H1 (cell line): ENCODE data around the gene GDF2. TPM values are rescaled to one million over a fixed set of nuclear protein-coding genes. Genes with fewer than 3 reads are reported as not detected.

Experiments
- CTCF ChIA-PET: fragments of 300-600 bp; sonication (Branson Sonifier 250); formaldehyde crosslinking; loops from one replicate; lab custom pipeline; 2021; ENCODE audit not compliant: partially characterized antibody; lab: Charles Lee
- POLR2A ChIA-PET: fragments of 300-600 bp; sonication (Branson Sonifier 250); formaldehyde crosslinking; loops from one replicate; lab custom pipeline; 2021; ENCODE audit warnings: inconsistent platforms; ENCODE audit not compliant: partially characterized antibody; lab: Charles Lee
- DNase-seq, 2 experiments: peaks; one replicate each; pipeline versions ENCODE4 v3.0.0 to v3.0.0-alpha.2; 2010 to 2022; ENCODE audit warnings: low spot score in 2 of 2, low read depth in 1 of 2, mixed read lengths in 1 of 2
- FAIRE-seq: peaks from 2 replicates; lab custom pipeline; 2011; peaks lifted over from hg19 to GRCh38; lab: Jason Lieb, UNC
- H2AFZ ChIP-seq: 2 replicates; pipeline ENCODE4 v1.8.1; 2012; ENCODE audit warnings: low read length, inconsistent platforms
- H2AK5ac ChIP-seq: 2 replicates; pipeline ENCODE4 v1.6.1; 2013; ENCODE audit warnings: low read depth, low read length
- H2BK120ac ChIP-seq: replicated peaks from 2 replicates; pipeline ENCODE3; 2013; ENCODE audit warnings: low read depth, low read length, inconsistent platforms
- H2BK12ac ChIP-seq: 2 replicates; pipeline ENCODE4 v1.6.1; 2013; ENCODE audit warnings: low read depth, low read length
- H2BK15ac ChIP-seq: 2 replicates; pipeline ENCODE4 v1.6.1; 2013; ENCODE audit warnings: low read length
- H2BK20ac ChIP-seq: 2 replicates; pipeline ENCODE4 v1.6.1; 2013; ENCODE audit warnings: low read length
- H2BK5ac ChIP-seq: 2 replicates; pipeline ENCODE4 v1.6.1; 2013; ENCODE audit warnings: low read depth, low read length
- H3K14ac ChIP-seq: 2 replicates; pipeline ENCODE4 v1.6.1; 2013; ENCODE audit warnings: inconsistent platforms; ENCODE audit not compliant: insufficient read length
- H3K18ac ChIP-seq: 2 replicates; pipeline ENCODE4 v1.6.1; 2013; ENCODE audit warnings: low read length; ENCODE audit errors: extremely low read depth
- H3K23ac ChIP-seq: 2 replicates; pipeline ENCODE4 v1.6.1; 2013; ENCODE audit warnings: inconsistent platforms; ENCODE audit not compliant: insufficient read length
- H3K23me2 ChIP-seq: 2 replicates; pipeline ENCODE4 v1.6.1; 2013; ENCODE audit warnings: low read depth, low read length
- H3K27ac ChIP-seq: 2 replicates; pipeline ENCODE4 v1.6.1; 2011; ENCODE audit warnings: low read depth, low read length, inconsistent platforms
- H3K27me3 ChIP-seq, 4 experiments: replicated peaks in 1 of 4; 1 replicate in 1 of 4; 2 replicates in 3 of 4; pipeline versions ENCODE4 v1.6.1 to v1.8.1; 2011 to 2013; ENCODE audit warnings: low read length in 3 of 4, mild to moderate bottlenecking in 3 of 4, inconsistent platforms in 2 of 4, mixed read lengths in 2 of 4, moderate library complexity in 1 of 4; ENCODE audit not compliant: control insufficient read depth in 3 of 4, insufficient read depth in 3 of 4; ENCODE audit errors: extremely low read depth in 1 of 4
- H3K36me3 ChIP-seq, 4 experiments: 2 replicates each; pipeline versions ENCODE4 v1.6.1 to v1.8.1; 2011 to 2013; ENCODE audit warnings: mild to moderate bottlenecking in 4 of 4, low read length in 3 of 4, moderate library complexity in 2 of 4, control low read depth in 1 of 4, inconsistent platforms in 1 of 4; ENCODE audit not compliant: insufficient read depth in 4 of 4, control insufficient read depth in 2 of 4
- H3K4ac ChIP-seq: replicated peaks from 2 replicates; pipeline ENCODE3; 2013; ENCODE audit warnings: low read length, low read depth, mixed read lengths, inconsistent platforms; ENCODE audit not compliant: insufficient read length
- H3K4me1 ChIP-seq, 4 experiments: replicated peaks in 1 of 4; 1 replicate in 1 of 4; 2 replicates in 3 of 4; pipeline versions ENCODE4 v1.6.1 to v1.8.1; 2011 to 2013; ENCODE audit warnings: low read length in 3 of 4, inconsistent platforms in 2 of 4, mixed read lengths in 1 of 4; ENCODE audit not compliant: insufficient read depth in 4 of 4, control insufficient read depth in 3 of 4
- H3K4me2 ChIP-seq, 2 experiments: 2 replicates each; pipeline versions ENCODE4 v1.6.1 to v1.8.1; 2011 to 2013; ENCODE audit warnings: low read depth in 2 of 2, low read length in 2 of 2, control low read depth in 1 of 2, inconsistent platforms in 1 of 2, mild to moderate bottlenecking in 1 of 2; ENCODE audit not compliant: insufficient read depth in 1 of 2
- H3K4me3 ChIP-seq, 4 experiments: fragments of 200-600, 300-600 bp in 1 of 4; sonication (generic), shearing (Covaris generic), sonication (Bioruptor Twin) in 1 of 4; 2 replicates each; pipeline versions ENCODE4 v1.5.1 to v1.8.1; 2011 to 2016; ENCODE audit warnings: low read length in 4 of 4, low read depth in 3 of 4, control low read depth in 2 of 4, inconsistent platforms in 2 of 4, mild to moderate bottlenecking in 2 of 4, mixed read lengths in 1 of 4, moderate library complexity in 1 of 4; ENCODE audit not compliant: insufficient read depth in 2 of 4; ENCODE audit errors: extremely low read depth in 1 of 4
- H3K56ac ChIP-seq: replicated peaks from 2 replicates; pipeline ENCODE3; 2013; ENCODE audit warnings: low read depth, mild to moderate bottlenecking, mixed read lengths, low read length, inconsistent platforms; ENCODE audit not compliant: insufficient read length
- H3K79me1 ChIP-seq: 2 replicates; pipeline ENCODE4 v1.6.1; 2013; ENCODE audit warnings: low read depth, low read length, control low read depth
- H3K79me2 ChIP-seq, 2 experiments: 2 replicates each; pipeline versions ENCODE4 v1.6.1 to v1.8.1; 2012 to 2013; ENCODE audit warnings: low read length in 2 of 2, mild to moderate bottlenecking in 2 of 2, inconsistent platforms in 1 of 2; ENCODE audit not compliant: insufficient read depth in 2 of 2, control insufficient read depth in 1 of 2
- H3K9ac ChIP-seq, 4 experiments: replicated peaks in 1 of 4; 1 replicate in 1 of 4; 2 replicates in 3 of 4; pipeline versions ENCODE4 v1.6.1 to v1.8.1; 2011 to 2013; ENCODE audit warnings: low read depth in 3 of 4, low read length in 3 of 4, control low read depth in 2 of 4, mild to moderate bottlenecking in 2 of 4, moderate library complexity in 2 of 4, inconsistent platforms in 1 of 4; ENCODE audit errors: extremely low read depth in 1 of 4
- H3K9me3 ChIP-seq, 2 experiments: 2 replicates each; pipeline versions ENCODE4 v1.6.1 to v1.8.1; 2012 to 2013; ENCODE audit warnings: mild to moderate bottlenecking in 2 of 2, moderate library complexity in 2 of 2, control low read depth in 1 of 2, inconsistent platforms in 1 of 2, low read depth in 1 of 2, low read length in 1 of 2, mixed read lengths in 1 of 2; ENCODE audit not compliant: insufficient read depth in 2 of 2
- H4K20me1 ChIP-seq, 2 experiments: replicated peaks in 1 of 2; 2 replicates each; pipeline versions ENCODE3 to v1.8.1; 2011 to 2013; ENCODE audit warnings: inconsistent platforms in 2 of 2, low read length in 2 of 2, mild to moderate bottlenecking in 1 of 2; ENCODE audit not compliant: insufficient read depth in 2 of 2, control insufficient read depth in 1 of 2
- H4K5ac ChIP-seq: 2 replicates; pipeline ENCODE4 v1.6.1; 2013; ENCODE audit warnings: low read length, low read depth, mixed read lengths, inconsistent platforms; ENCODE audit not compliant: insufficient read length
- H4K8ac ChIP-seq: 2 replicates; pipeline ENCODE4 v1.8.0; 2013; ENCODE audit warnings: mild to moderate bottlenecking, moderate library complexity, low read length, inconsistent platforms; ENCODE audit not compliant: insufficient read depth; ENCODE audit errors: extremely low read depth
- H4K91ac ChIP-seq: replicated peaks from 2 replicates; pipeline ENCODE3; 2013; ENCODE audit warnings: low read length, mixed read lengths, inconsistent platforms; ENCODE audit not compliant: insufficient read length
- CTBP2 ChIP-seq: IDR thresholded peaks from 2 replicates; pipeline ENCODE4 v1.7.0; 2011; ENCODE audit warnings: borderline replicate concordance, mild to moderate bottlenecking, moderate library complexity, mixed read lengths, low read length; ENCODE audit not compliant: insufficient read depth, insufficient read length
- E2F6 ChIP-seq: IDR thresholded peaks from 2 replicates; pipeline ENCODE4 v1.6.1; 2012; ENCODE audit warnings: inconsistent platforms
- EZH2 ChIP-seq: fragments of 200-600 bp; sonication (generic); IDR thresholded peaks from 2 replicates; pipeline ENCODE4 v1.7.1; 2012; ENCODE audit warnings: low read depth, mild to moderate bottlenecking, moderate library complexity, low read length, inconsistent platforms; ENCODE audit not compliant: severe bottlenecking
- HDAC6 ChIP-seq: IDR thresholded peaks from one replicate; pipeline ENCODE4 v1.7.1; 2012; ENCODE audit warnings: low read depth, mild to moderate bottlenecking, inconsistent platforms, low read length, moderate library complexity
- JUN ChIP-seq: IDR thresholded peaks from 2 replicates; pipeline ENCODE4 v1.6.1; 2011; ENCODE audit warnings: low read depth, mild to moderate bottlenecking, improper control_type of control experiment, low read length
- KDM4A ChIP-seq: IDR thresholded peaks from one replicate; pipeline ENCODE4 v1.7.1; 2012; ENCODE audit warnings: low read depth, mild to moderate bottlenecking, moderate library complexity, low read length, inconsistent platforms; ENCODE audit not compliant: severe bottlenecking
- NRF1 ChIP-seq: IDR thresholded peaks from 2 replicates; pipeline ENCODE4 v1.6.1; 2011; ENCODE audit warnings: mild to moderate bottlenecking, low read depth, low read length, improper control_type of control experiment
- RNF2 ChIP-seq: fragments of 200-900, 300-1000 bp; sonication (generic); IDR thresholded peaks from 2 replicates; pipeline ENCODE4 v1.7.1; 2016; ENCODE audit warnings: borderline replicate concordance, low read depth, mild to moderate bottlenecking, antibody characterized with exemption, low read length; ENCODE audit not compliant: poor library complexity, severe bottlenecking; ENCODE audit errors: missing control alignments
- SAP30 ChIP-seq: fragments of 300-600 bp; sonication (generic); IDR thresholded peaks from 2 replicates; pipeline ENCODE4 v1.7.1; 2012; ENCODE audit warnings: low read length, moderate library complexity, mild to moderate bottlenecking, inconsistent platforms; ENCODE audit not compliant: insufficient read depth, insufficient replicate concordance
- SP2 ChIP-seq: IDR thresholded peaks from 2 replicates; pipeline ENCODE4 v1.6.1; 2012; ENCODE audit warnings: mild to moderate bottlenecking, low read length, inconsistent platforms
- SRF ChIP-seq: IDR thresholded peaks from 2 replicates; pipeline ENCODE4 v1.6.1; 2011; ENCODE audit warnings: mild to moderate bottlenecking, low read depth, low read length, moderate library complexity
- TAF7 ChIP-seq: optimal IDR thresholded peaks from 2 replicates; pipeline ENCODE3; 2011; ENCODE audit warnings: low read depth, mild to moderate bottlenecking, inconsistent platforms, low read length, moderate library complexity, borderline replicate concordance
- YY1 ChIP-seq: IDR thresholded peaks from 2 replicates; pipeline ENCODE4 v1.6.1; 2011; ENCODE audit warnings: low read depth, mild to moderate bottlenecking, low read length
- WGBS, 2 experiments: shearing (Covaris generic) in 1 of 2; methylation state at CpG; one replicate each; pipeline versions ENCODE4 v1.1.6 to v1.1.7; 2013 to 2015; ENCODE audit warnings: low lambda C conversion rate in 2 of 2, mixed read lengths in 2 of 2, inconsistent platforms in 1 of 2, low coverage in 1 of 2, missing lambda C conversion rate in 1 of 2; ENCODE audit not compliant: insufficient replicate concordance in 2 of 2, insufficient coverage in 1 of 2, insufficient read length in 1 of 2; ENCODE audit errors: extremely low coverage in 1 of 2, missing lambda C conversion rate in 1 of 2; 5-methylcytosine and 5-hydroxymethylcytosine counted together
- polyA plus RNA-seq, 7 experiments: library from polyadenylated mRNA; depleted of rRNA in 3 of 7; stranded (reverse) in 5 of 7; unstranded in 2 of 7; fragments of >200 nt in 5 of 7; fragments of 200-250 nt in 2 of 7; gene quantifications; 1 replicate in 5 of 7; 2 replicates in 1 of 7; 4 replicates in 1 of 7; pipeline versions ENCODE4 v1.2.1 to v1.2.3, GENCODE V29; 2011 to 2013; ENCODE audit warnings: missing spikeins in 2 of 7, mixed read lengths in 2 of 7
- total RNA-seq: library from RNA; stranded (reverse); fragmentation: NEBNext Ultra II Directional; extraction: Animal tissue kit (Norgen Biotek cat#: 25700); gene quantifications from 2 replicates; pipeline ENCODE4 v1.2.1, GENCODE V29; 2021

The GDF2 gene
- total and polyA plus RNA-seq, 2 of the 8 experiments (the other 6 are each of a cell fraction or from before 2014, with no cell fraction given): not detected

- Histone ChIP-seq H4K8ac (no peak overlapping the region), H3K79me2 (no peaks in the 10 kb centered on the region), H2BK12ac (no peak overlapping the region), H4K5ac (no peak overlapping the region), H3K56ac (no peak overlapping the region), H2AK5ac (no peak overlapping the region), H3K9ac (no peak overlapping the region), H4K91ac (no peak overlapping the region), H3K18ac (no peak overlapping the region), H2AFZ (no peak overlapping the region), H2BK120ac (no peak overlapping the region), H3K23me2 (no peaks in the 10 kb centered on the region), H3K27me3 (no peaks in the 10 kb centered on the region), H4K20me1 (no peaks in the 10 kb centered on the region), H3K4me1 (peaks cover 2 to 7% (median 3%) of the 10 kb centered on the region in 4 experiments; a peak in 3 of 7 replicates), H2BK20ac (no peak overlapping the region), H3K23ac (no peak overlapping the region), H3K14ac (no peak overlapping the region), H2BK15ac (no peak overlapping the region), H2BK5ac (no peak overlapping the region), H3K36me3 (no peaks in the 10 kb centered on the region), H3K79me1 (no peaks in the 10 kb centered on the region), H3K4me3 (no peak overlapping the region), H3K27ac (no peak overlapping the region), H3K4me2 (no peak overlapping the region), H3K9me3 (no peaks in the 10 kb centered on the region), H3K4ac (no peak overlapping the region)
- no peak for DNase-seq
- ChIA-PET POLR2A (interaction anchor here (1.4 to 1.7 kb wide), 2 partner anchors 12 to 22 kb away, joined by 3 to 4 read pairs; partner anchors contain the start of gene ZNF488), CTCF (interaction anchor here (0.7 to 8.9 kb wide), 22 partner anchors 11 to 817 kb away, joined by 3 to 132 read pairs (median 3); partner anchors contain the start of gene RBP3)
- FAIRE-seq: no peak
- 89% methylated on average over 3 of the region's 3 CpGs; no CpG with 5 or more reads in 1 of the 2 experiments for WGBS, 2 experiments
- TF ChIP-seq NRF1: no peak
- no peak for TF ChIP-seq JUN
- no peak for TF ChIP-seq SRF
- no peak for TF ChIP-seq CTBP2
- TF ChIP-seq TAF7: no peak
- TF ChIP-seq SAP30: no peak
- no peak for TF ChIP-seq RNF2
- no peak for TF ChIP-seq E2F6
- TF ChIP-seq YY1: no peak
- no peak for TF ChIP-seq SP2
- TF ChIP-seq KDM4A: no peak
- TF ChIP-seq EZH2: no peak
- TF ChIP-seq HDAC6: no peak
Observed at GRCh38 chr10:47362199-47362598, 39.9 kb downstream of the GDF2 start.
